HG03460 (cell line): ENCODE results near the gene CYP26B1.
A peak's percentile ranks its signal among the peaks of the same experiment; 100 is the strongest.

Source experiments
- ATAC-seq: cut with Tn5 transposase; IDR thresholded peaks from one replicate; pipeline ENCODE4 v1.9.1; 2021; ENCODE audit not compliant: unreplicated experiment

Gene CYP26B1

GRCh38 chr2:72142570-72143440, 4.9 kb downstream of the CYP26B1 start:
- ATAC-seq, result no peak

- ATAC-seq, result no peak
Observed at GRCh38 chr2:72141881-72142451, 5.7 kb downstream of the CYP26B1 start.

GRCh38 chr2:72141032-72141645, 6.5 kb downstream of the CYP26B1 start:
- no peak for ATAC-seq

- ATAC-seq, result no peak
Observed at GRCh38 chr2:72140621-72140960, 7.1 kb downstream of the CYP26B1 start.

GRCh38 chr2:72139874-72140620, 7.6 kb downstream of the CYP26B1 start:
- no peak for ATAC-seq

GRCh38 chr2:72139471-72139873, 8.2 kb downstream of the CYP26B1 start:
- no peak for ATAC-seq

GRCh38 chr2:72138921-72139381, 8.7 kb downstream of the CYP26B1 start:
- ATAC-seq, result no peak

GRCh38 chr2:72138011-72138881, 9.4 kb downstream of the CYP26B1 start:
- no peak for ATAC-seq

GRCh38 chr2:72137498-72138010, 10.1 kb downstream of the CYP26B1 start:
- peak; percentile 75 for ATAC-seq

- peak; percentile 28 for ATAC-seq
Observed at GRCh38 chr2:72136933-72137497, 10.6 kb downstream of the CYP26B1 start.

- ATAC-seq, result no peak
Observed at GRCh38 chr2:72136331-72136730, 11.3 kb downstream of the CYP26B1 start.

GRCh38 chr2:72135921-72136320, 11.7 kb downstream of the CYP26B1 start:
- ATAC-seq, result no peak

GRCh38 chr2:72134997-72135800, 12.5 kb downstream of the CYP26B1 start:
- no peak for ATAC-seq

GRCh38 chr2:72134408-72134996, 13.2 kb downstream of the CYP26B1 start:
- ATAC-seq, result no peak

GRCh38 chr2:72133721-72134407, 13.8 kb downstream of the CYP26B1 start:
- no peak for ATAC-seq

- no peak for ATAC-seq
Observed at GRCh38 chr2:72132981-72133720, 14.5 kb downstream of the CYP26B1 start.
